ENCODE results near the gene HPS1. TPM values are rescaled to one million over a fixed set of nuclear protein-coding genes. Genes with fewer than 3 reads are reported as not detected.
A peak's percentile ranks its signal among the peaks of the same experiment; 100 is the strongest.

HPS1 gene
- total RNA-seq, 1 experiment from 2014 or later, result 47.4 TPM

GRCh38 chr10:98411768-98412167 is 35.0 kb downstream of the HPS1 start:
- no peaks in the 10 kb centered on the region for H4K20me1 ChIP-seq (ENCODE audit: control insufficient read depth, insufficient read depth, insufficient read length)
- H4K91ac ChIP-seq (ENCODE audit: insufficient read length, low read depth, low read length), result no peak overlapping the region
- H3K9ac ChIP-seq (ENCODE audit: extremely low read depth, insufficient read length, low read length), result no peak overlapping the region
- H3K27me3 ChIP-seq (ENCODE audit: insufficient read depth, low read length), result no peaks in the 10 kb centered on the region
- DNase-seq, result no peak
- no CpG with 5 or more reads among the region's 1 CpG for WGBS (ENCODE audit: extremely low coverage, insufficient read length, low lambda C conversion rate)
- H3K14ac ChIP-seq (ENCODE audit: insufficient read depth, low read length), result no peak overlapping the region
- H2AFZ ChIP-seq (ENCODE audit: low read length), result no peak overlapping the region
- H3K27me3 Mint-ChIP-seq (ENCODE audit: low read depth), result no peaks in the 10 kb centered on the region; the same call in 1 of the 2 replicates
- no peak overlapping the region for H2BK5ac ChIP-seq (ENCODE audit: insufficient read length, low read length)
- H3K56ac ChIP-seq (ENCODE audit: insufficient read length, low read depth, low read length), result no peak overlapping the region
- no peak overlapping the region for H3K27ac ChIP-seq (ENCODE audit: insufficient read length, low read depth, low read length)
- H4K5ac ChIP-seq (ENCODE audit: insufficient read length, low read depth, low read length), result no peak overlapping the region
- no peaks in the 10 kb centered on the region for H3K79me2 ChIP-seq (ENCODE audit: insufficient read depth, low read length)
- no peak overlapping the region for H3K18ac ChIP-seq (ENCODE audit: insufficient read length, low read depth, low read length)
- no peak overlapping the region for H3K4ac ChIP-seq (ENCODE audit: low read depth, low read length)
- no peaks in the 10 kb centered on the region for H3K9me3 ChIP-seq (ENCODE audit: control insufficient read depth, low read depth, low read length)
- no peak overlapping the region for H3K23ac ChIP-seq (ENCODE audit: insufficient read length, low read depth, low read length)
- no peak overlapping the region for H2AK5ac ChIP-seq (ENCODE audit: insufficient read length, low read length)
- H3K4me1 Mint-ChIP-seq, result peaks cover 15% of the 10 kb centered on the region in 2 experiments
- no peak overlapping the region for H3T11ph ChIP-seq (ENCODE audit: low read length)
- H3K4me2 ChIP-seq (ENCODE audit: insufficient read depth, insufficient read length, low read length), result no peak overlapping the region
- no peak overlapping the region for H4K8ac ChIP-seq (replicated peaks; ENCODE audit: insufficient read length, low read depth, low read length)
- H3K27ac Mint-ChIP-seq, result 0 out of 7 replicates have a peak overlapping the region, but pooled peaks of 1 of the 3 experiments have one; percentile 48
- H3K4me3 Mint-ChIP-seq, result no peak overlapping the region
- H3K4me1 ChIP-seq (ENCODE audit: insufficient read depth, low read length), result peaks cover 6% of the 10 kb centered on the region; the same call in 1 of the 2 replicates
- TF ChIP-seq, protein P1, sequence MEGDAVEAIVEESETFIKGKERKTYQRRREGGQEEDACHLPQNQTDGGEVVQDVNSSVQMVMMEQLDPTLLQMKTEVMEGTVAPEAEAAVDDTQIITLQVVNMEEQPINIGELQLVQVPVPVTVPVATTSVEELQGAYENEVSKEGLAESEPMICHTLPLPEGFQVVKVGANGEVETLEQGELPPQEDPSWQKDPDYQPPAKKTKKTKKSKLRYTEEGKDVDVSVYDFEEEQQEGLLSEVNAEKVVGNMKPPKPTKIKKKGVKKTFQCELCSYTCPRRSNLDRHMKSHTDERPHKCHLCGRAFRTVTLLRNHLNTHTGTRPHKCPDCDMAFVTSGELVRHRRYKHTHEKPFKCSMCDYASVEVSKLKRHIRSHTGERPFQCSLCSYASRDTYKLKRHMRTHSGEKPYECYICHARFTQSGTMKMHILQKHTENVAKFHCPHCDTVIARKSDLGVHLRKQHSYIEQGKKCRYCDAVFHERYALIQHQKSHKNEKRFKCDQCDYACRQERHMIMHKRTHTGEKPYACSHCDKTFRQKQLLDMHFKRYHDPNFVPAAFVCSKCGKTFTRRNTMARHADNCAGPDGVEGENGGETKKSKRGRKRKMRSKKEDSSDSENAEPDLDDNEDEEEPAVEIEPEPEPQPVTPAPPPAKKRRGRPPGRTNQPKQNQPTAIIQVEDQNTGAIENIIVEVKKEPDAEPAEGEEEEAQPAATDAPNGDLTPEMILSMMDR (conservative IDR thresholded peaks at IDR 0.05), result no peak
- no peak overlapping the region for H2BK120ac ChIP-seq (ENCODE audit: low read depth, low read length, poor library complexity, severe bottlenecking)
- H2BK20ac ChIP-seq (ENCODE audit: low read depth, low read length, poor library complexity, severe bottlenecking), result no peak overlapping the region
- H3K23me2 ChIP-seq (ENCODE audit: insufficient read length, low read depth, low read length, poor library complexity, severe bottlenecking), result peaks cover 7% of the 10 kb centered on the region
- H3K79me1 ChIP-seq (ENCODE audit: insufficient read depth, low read depth, low read length, poor library complexity, severe bottlenecking), result no peaks in the 10 kb centered on the region
- peaks cover 0 to under 1% (median 0%) of the 10 kb centered on the region in 3 experiments; a peak in 1 of 7 replicates for H3K36me3 Mint-ChIP-seq (ENCODE audit: insufficient read depth in 1 of 3, low read depth in 3 of 3)
- H2BK12ac ChIP-seq (ENCODE audit: insufficient read length, low read depth, low read length), result no peak overlapping the region
- H2BK15ac ChIP-seq (ENCODE audit: low read depth, low read length), result no peak overlapping the region
- no peaks in the 10 kb centered on the region for H3K9me3 Mint-ChIP-seq
